ENCODE data around the gene CD5L.

GRCh38 chr1:157849229-157849875 is 7.7 kb upstream of the CD5L start:
- TF ChIP-seq CTCF (IDR thresholded peaks at IDR 0.05) (no peak), POLR2A (IDR thresholded peaks at IDR 0.05) (no peak), EP300 (IDR thresholded peaks at IDR 0.05) (no peak), POLR2AphosphoS5 (IDR thresholded peaks at IDR 0.05) (no peak)

All from gastroesophageal sphincter (tissue), 3 donors.